Fibroblast of skin of left quadriceps (primary cell): ENCODE measurements around the gene PALM3.
"Not testable (repeated sequence)": the region's sequence is repeated elsewhere in the genome, so short reads cannot be mapped to it uniquely, and the experiment has no call there.

Experiments
- DNase-seq, 2 experiments: peaks; one replicate each; pipeline ENCODE4 v3.0.0-alpha.2; 2013; ENCODE audit warnings: low read depth in 2 of 2

PALM3 gene

GRCh38 chr19:14030997-14031718, 30.7 kb downstream of the PALM3 start:
- DNase-seq = no peak

GRCh38 chr19:14028901-14029300, 33.0 kb downstream of the PALM3 start:
- DNase-seq = no peak

- no peak for DNase-seq
Measured at GRCh38 chr19:14027856-14028450, 33.9 kb downstream of the PALM3 start, which contains the start of gene RLN3. Gene RLN3, plus strand, starts transcription at chr19:14028148. Its CDS starts 57 bp downstream, at chr19:14028205.

- not testable (repeated sequence) for DNase-seq
Measured at GRCh38 chr19:14026652-14027192, 35.2 kb downstream of the PALM3 start.

GRCh38 chr19:14023404-14024235, 38.3 kb downstream of the PALM3 start:
- DNase-seq = no peak

GRCh38 chr19:14022469-14022868, 39.4 kb downstream of the PALM3 start:
- no peak for DNase-seq

- DNase-seq = no peak
Measured at GRCh38 chr19:14021474-14021873, 40.4 kb downstream of the PALM3 start.

- DNase-seq = not testable (repeated sequence)
Measured at GRCh38 chr19:14019739-14020138, 42.1 kb downstream of the PALM3 start.

- no peak for DNase-seq
Measured at GRCh38 chr19:14019100-14019499, 42.8 kb downstream of the PALM3 start.

GRCh38 chr19:14015524-14016035, 46.3 kb downstream of the PALM3 start:
- no peak for DNase-seq

- DNase-seq = no peak
Measured at GRCh38 chr19:14012378-14012915, 49.4 kb downstream of the PALM3 start.

- DNase-seq = no peak
Measured at GRCh38 chr19:14006766-14007562, 54.9 kb downstream of the PALM3 start.

GRCh38 chr19:14006085-14006765, 55.7 kb downstream of the PALM3 start, which contains the start of gene RFX1:
Gene RFX1, minus strand, starts transcription at chr19:14006320. Its CDS starts 12,477 bp downstream, at chr19:13993843.
- DNase-seq = peak; percentile 100

- peak; percentile 71 for DNase-seq
Measured at GRCh38 chr19:14005349-14006084, 56.4 kb downstream of the PALM3 start.

GRCh38 chr19:14004619-14005348, 57.1 kb downstream of the PALM3 start:
- no peak for DNase-seq
